NCI-H1694 (cell line): ENCODE measurements around the gene GCN1.

ENCODE experiments used
- DNase-seq: peaks from one replicate; lab custom pipeline; 2025; lab: John Stamatoyannopoulos, UW

Gene GCN1

DNA sequence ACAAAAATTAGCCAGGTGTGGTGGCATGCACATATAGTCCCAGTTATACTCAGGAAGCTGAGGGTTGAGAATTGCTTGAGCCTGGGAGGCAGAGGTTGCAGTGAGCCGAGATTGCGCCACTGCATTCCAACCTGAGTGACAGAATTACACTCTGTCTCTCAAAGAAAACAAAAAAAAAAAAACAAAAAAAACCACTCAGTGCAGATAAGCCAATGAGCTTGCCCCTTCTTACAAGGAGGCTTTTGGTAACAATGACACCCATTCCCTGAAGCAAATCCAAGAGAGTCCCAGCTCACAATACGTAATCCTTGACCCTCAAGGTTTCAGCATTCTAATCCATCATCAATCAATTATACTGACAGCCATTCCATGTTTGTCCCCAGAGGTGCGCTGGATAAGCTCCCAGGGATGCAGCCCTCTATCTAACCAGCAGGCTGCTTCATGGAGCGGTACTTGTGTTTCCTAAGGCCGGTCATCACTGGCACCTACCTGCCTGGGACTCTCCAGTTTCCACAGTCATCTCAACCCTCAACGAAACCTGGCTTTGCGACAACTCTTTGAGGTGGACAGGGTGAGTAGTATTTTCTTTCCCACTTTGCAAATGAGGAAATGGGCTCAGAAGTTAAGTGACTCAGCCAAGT lies 12.4 kb downstream of the GCN1 start:
- no peak for DNase-seq

DNA sequence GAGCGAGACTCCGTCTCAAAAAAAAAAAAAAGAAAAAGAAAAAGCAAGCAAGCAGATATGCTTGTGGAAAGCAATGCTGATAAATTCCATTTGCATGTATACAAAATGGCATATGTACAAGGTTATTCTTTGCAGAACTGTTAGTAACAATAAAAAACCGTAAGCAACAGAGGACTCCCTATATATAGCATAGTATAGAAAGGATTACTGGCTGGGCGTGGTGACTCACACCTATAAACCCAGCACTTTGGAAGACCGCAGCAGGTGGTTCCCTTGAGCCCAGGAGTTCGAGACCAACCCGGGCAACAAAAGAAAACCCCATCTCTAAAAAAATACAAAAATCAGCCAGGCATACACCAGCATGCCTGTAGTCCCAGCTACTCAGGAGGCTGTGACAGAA lies 13.5 kb downstream of the GCN1 start:
- DNase-seq: no peak

- no peak for DNase-seq
Observed at GRCh38 chr12:120175537-120175936, 19.0 kb downstream of the GCN1 start.

- DNase-seq: no peak
Observed at GRCh38 chr12:120175062-120175461, 19.5 kb downstream of the GCN1 start.

GRCh38 chr12:120172053-120172452 lies 22.5 kb downstream of the GCN1 start:
- DNase-seq: no peak

DNA sequence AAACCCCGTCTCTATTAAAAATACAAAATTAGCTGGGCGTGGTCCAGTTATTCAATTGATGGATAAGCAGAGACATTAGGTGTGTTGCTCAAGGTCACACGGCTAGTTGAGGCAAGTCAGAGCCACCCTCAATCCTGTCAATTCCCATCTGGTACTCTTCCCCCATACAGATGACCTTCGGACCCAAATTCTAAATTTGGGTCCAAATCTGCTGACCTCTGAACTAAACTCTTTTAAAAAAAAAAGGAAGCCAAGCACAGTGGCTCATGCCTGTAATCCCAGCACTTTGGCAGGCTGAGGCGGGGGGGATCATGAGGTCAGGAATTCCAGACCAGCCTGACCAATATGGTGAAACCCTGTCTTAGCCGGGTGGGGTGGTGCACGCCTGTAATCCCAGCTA lies 23.9 kb downstream of the GCN1 start:
- no peak for DNase-seq

GRCh38 chr12:120169946-120170345 lies 24.6 kb downstream of the GCN1 start:
- no peak for DNase-seq

GRCh38 chr12:120168337-120168736 lies 26.2 kb downstream of the GCN1 start:
- DNase-seq: no peak

DNA sequence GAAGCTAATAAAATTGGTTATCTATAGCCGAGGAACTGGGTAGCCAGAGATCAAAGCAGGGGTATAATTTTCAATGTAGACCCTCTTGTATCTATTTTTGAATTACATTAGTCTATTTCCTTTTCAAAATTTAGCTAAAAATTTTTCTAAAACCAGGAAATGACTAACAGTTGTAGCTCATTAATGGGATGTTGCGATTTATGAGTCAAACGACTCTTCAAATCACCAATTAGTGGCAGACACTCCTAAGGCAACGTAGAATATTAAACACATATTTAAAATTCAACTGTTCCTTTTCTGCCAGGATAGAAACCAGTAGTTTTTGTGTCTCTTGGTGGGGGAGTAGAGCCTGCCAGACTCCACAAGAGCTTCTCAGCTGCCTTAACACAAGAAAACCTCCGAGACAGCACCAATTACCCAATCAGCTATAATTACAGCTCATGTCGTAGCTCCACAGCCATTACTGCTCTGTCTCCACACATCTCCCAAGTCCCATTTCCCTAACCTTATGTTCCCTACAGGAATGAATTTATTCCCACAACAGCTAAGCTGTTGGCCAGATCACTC lies 26.9 kb downstream of the GCN1 start:
- DNase-seq: no peak

- no peak for DNase-seq
Observed at GRCh38 chr12:120164293-120164692, 30.2 kb downstream of the GCN1 start.

GRCh38 chr12:120162763-120163162 lies 31.8 kb downstream of the GCN1 start:
- no peak for DNase-seq

DNA sequence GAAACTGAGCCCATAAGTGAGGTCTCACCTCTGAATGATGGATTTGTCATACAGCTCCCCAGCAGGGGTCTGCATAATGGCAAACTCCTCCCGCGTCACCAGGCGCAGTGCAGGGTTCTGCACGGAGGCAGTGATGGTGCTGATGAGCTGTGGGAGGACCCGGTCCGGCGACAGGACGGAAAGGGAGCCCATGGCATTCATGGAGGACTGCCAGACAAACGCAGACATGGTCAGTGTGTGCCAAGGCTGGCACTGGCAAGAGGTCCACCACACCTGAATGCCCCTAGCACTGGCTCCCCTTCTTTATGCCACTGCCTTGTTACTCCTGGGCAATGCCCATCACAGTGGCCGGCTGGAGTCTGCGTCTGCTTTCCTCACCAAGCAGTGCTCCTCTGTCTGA lies 32.7 kb downstream of the GCN1 start:
- no peak for DNase-seq

DNA sequence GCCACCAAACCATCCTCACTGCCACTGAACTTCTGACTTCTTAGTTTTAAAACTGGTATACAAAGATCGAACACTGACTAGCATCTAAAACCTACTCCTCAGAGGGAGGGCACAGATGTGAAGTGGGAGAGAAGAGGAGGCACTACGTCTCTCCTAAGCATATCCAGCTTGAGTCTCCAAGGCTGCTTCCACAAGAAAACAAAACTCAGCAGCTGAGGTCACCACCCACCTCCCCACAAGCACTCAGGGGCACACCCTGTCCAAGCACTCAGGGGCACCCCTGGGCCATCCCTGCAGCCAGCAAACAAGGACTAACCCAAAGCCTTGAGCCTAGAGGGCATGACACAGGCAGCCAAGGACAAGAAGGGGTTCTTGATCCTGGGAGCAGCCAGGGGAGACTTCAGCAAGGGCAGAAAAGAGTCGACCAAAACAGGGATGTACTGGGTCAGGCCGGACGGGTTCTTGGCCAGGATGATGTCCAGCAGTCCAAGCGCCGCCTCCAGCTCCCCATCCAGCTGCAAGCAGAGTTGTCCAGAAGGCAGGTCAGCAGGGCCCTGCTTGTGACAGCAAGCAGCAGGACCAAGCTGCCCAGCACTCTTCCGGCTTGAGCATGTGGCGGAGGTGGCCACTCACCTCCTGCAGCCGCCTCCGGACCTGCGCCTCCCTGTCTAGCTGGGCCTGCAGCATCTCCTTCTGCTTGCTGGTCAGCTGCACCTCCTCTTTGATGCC lies 34.8 kb downstream of the GCN1 start:
- no peak for DNase-seq

DNA sequence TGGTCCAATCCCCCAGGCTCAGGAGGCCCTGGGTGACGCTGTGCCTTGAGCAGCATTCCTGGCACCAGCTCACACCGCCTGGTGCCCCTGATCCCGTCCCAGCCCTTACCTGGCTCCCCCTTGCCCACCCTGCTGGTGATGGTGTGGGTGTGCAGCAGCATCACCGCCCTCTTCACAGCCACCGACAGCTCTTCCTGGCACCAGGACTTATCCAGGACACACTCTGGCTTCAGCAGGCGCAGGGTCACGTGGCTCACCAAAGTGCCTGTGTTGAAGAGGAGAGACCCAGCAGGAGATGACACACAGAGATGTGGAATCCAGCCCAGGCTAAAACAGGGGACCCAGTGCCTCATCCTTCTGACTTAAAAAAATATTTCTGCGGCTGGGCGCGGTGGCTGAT lies 36.2 kb downstream of the GCN1 start:
- no peak for DNase-seq

- no peak for DNase-seq
Observed at GRCh38 chr12:120157678-120158077, 36.8 kb downstream of the GCN1 start.

DNA sequence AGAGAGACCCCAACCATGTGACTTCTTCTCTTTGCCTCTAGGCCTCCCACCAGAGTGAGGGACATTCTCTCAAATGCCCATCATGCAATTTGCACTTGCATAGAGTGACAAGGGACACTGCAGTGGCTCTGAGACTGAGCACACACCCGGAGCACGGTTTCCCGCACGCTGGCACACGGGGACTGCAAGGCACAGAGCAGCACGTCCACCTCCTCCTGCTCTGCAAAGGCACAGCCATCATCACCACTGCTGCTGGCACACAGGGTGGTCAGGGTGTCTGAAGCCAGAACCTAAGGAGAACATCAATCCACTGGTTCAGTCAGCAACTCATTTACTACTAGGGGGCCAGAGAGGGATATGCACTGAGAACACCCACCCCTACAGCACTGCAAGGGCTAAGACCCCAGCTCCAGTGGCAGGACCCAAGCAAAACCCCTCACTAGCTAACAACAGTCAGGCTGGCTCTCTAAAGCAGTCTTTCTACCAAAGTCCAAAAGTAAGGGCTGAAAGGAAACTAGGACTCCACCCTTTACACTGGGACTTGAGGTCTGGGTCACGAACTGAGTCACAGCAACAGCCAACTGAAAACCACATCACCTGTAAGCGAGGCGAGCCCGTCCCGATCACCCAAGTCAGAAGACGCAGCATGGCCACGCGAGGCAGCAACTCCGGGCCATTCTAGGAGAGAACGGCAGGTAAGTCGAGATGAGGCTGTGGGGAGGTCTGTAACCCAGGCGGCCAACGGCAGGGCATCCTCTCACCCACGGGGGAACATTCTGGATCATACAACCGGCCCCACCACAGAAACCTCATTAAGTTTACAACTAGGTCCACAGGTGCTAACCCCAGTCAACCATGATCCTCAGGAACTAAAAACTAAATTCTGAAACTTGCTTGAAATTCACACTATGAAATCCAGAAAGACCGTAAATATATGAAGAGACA lies 37.9 kb downstream of the GCN1 start:
- DNase-seq: no peak

DNA sequence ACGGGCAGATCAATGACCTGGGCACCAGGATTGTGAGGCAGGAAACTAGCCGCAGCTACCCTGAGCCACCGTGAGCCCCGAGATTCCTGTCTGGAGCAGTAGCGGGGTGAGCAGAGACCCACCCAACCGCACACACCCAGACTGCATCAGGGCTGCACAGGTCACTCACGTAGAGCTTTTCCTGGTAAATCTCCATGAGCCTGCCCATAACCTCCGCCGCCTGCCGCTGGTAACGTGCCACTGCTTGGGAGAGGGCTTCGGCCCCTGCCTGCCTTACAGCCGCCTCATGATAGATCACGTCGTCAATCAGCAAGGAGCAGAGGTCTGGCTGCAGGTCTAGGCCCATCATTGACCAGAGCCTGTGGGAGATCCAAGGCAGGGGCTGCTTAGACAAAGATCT lies 39.4 kb downstream of the GCN1 start:
- no peak for DNase-seq

- DNase-seq: no peak
Observed at GRCh38 chr12:120150919-120151525, 43.5 kb downstream of the GCN1 start.

GRCh38 chr12:120148011-120148410 lies 46.5 kb downstream of the GCN1 start:
- DNase-seq: no peak

- DNase-seq: no peak
Observed at GRCh38 chr12:120145164-120145563, 49.4 kb downstream of the GCN1 start.

- no peak for DNase-seq
Observed at GRCh38 chr12:120144215-120144614, 50.3 kb downstream of the GCN1 start.
